Astrocyte (in vitro differentiated cells and primary cell): Measurements from ENCODE around the gene CD5L. TPM values are rescaled to one million over a fixed set of nuclear protein-coding genes. Genes with fewer than 3 reads are reported as not detected.

ENCODE experiments used
- DNase-seq: peaks from one replicate; pipeline ENCODE4 v3.0.0-alpha.2; 2010; ENCODE audit warnings: low read depth
- FAIRE-seq: peaks from 2 replicates; lab custom pipeline; 2011; peaks lifted over from hg19 to GRCh38; lab: Jason Lieb, UNC
- H2AFZ ChIP-seq: 2 replicates; pipeline ENCODE4 v1.6.0; 2012; ENCODE audit warnings: low read depth, low read length, inconsistent platforms
- H3K27ac ChIP-seq: 2 replicates; pipeline ENCODE4 v1.5.1; 2011; ENCODE audit warnings: low read depth, low read length, inconsistent platforms
- H3K27me3 ChIP-seq: 2 replicates; pipeline ENCODE4 v1.6.0; 2011; ENCODE audit warnings: low read length, inconsistent platforms; ENCODE audit not compliant: insufficient read depth
- H3K36me3 ChIP-seq: 2 replicates; pipeline ENCODE4 v1.5.1; 2011; ENCODE audit warnings: low read length, inconsistent platforms; ENCODE audit not compliant: insufficient read depth
- H3K4me1 ChIP-seq: 2 replicates; pipeline ENCODE4 v1.5.1; 2011; ENCODE audit warnings: low read length, inconsistent platforms; ENCODE audit not compliant: insufficient read depth
- H3K4me2 ChIP-seq: 2 replicates; pipeline ENCODE4 v1.6.0; 2012; ENCODE audit warnings: low read length, inconsistent platforms
- H3K4me3 ChIP-seq: 2 replicates; pipeline ENCODE4 v1.5.1; 2011; ENCODE audit warnings: low read depth, mild to moderate bottlenecking, low read length, inconsistent platforms; ENCODE audit not compliant: insufficient read depth
- H3K79me2 ChIP-seq: 2 replicates; pipeline ENCODE4 v1.6.0; 2012; ENCODE audit warnings: mild to moderate bottlenecking, low read length, inconsistent platforms; ENCODE audit not compliant: insufficient read depth
- H3K9ac ChIP-seq: 2 replicates; pipeline ENCODE4 v1.6.0; 2012; ENCODE audit warnings: mild to moderate bottlenecking, low read length, inconsistent platforms
- H3K9me3 ChIP-seq: 2 replicates; pipeline ENCODE4 v1.5.1; 2012; ENCODE audit warnings: low read depth, mild to moderate bottlenecking, low read length, inconsistent platforms; ENCODE audit not compliant: insufficient read depth
- H4K20me1 ChIP-seq: 2 replicates; pipeline ENCODE4 v1.6.0; 2012; ENCODE audit warnings: low read length, inconsistent platforms; ENCODE audit not compliant: insufficient read depth
- H3K27ac Mint-ChIP-seq: one replicate; pipeline ENCODE4 v1.8.0; 2021; ENCODE audit warnings: mild to moderate bottlenecking, mixed read lengths; ENCODE audit not compliant: unreplicated experiment
- H3K27me3 Mint-ChIP-seq: one replicate; pipeline ENCODE4 v1.8.0; 2021; ENCODE audit warnings: low read depth, mixed read lengths; ENCODE audit not compliant: unreplicated experiment
- H3K36me3 Mint-ChIP-seq: one replicate; pipeline ENCODE4 v1.8.0; 2021; ENCODE audit warnings: low read depth, mixed read lengths; ENCODE audit not compliant: unreplicated experiment
- H3K4me1 Mint-ChIP-seq: one replicate; pipeline ENCODE4 v1.8.0; 2021; ENCODE audit warnings: low read depth, mixed read lengths; ENCODE audit not compliant: unreplicated experiment
- H3K4me3 Mint-ChIP-seq: one replicate; pipeline ENCODE4 v1.8.0; 2021; ENCODE audit warnings: mild to moderate bottlenecking, moderate library complexity, mixed read lengths; ENCODE audit not compliant: unreplicated experiment
- H3K9me3 Mint-ChIP-seq: one replicate; pipeline ENCODE4 v1.8.0; 2021; ENCODE audit warnings: mild to moderate bottlenecking, mixed read lengths; ENCODE audit not compliant: unreplicated experiment
- CTCF ChIP-seq: IDR thresholded peaks from 2 replicates; pipeline ENCODE4 v1.5.1; 2011; ENCODE audit warnings: low read depth, mild to moderate bottlenecking, inconsistent platforms, low read length, moderate library complexity; ENCODE audit not compliant: insufficient read depth
- EZH2 ChIP-seq: IDR thresholded peaks from 2 replicates; pipeline ENCODE4 v1.6.1; 2012; ENCODE audit warnings: mild to moderate bottlenecking, low read length, inconsistent platforms; ENCODE audit not compliant: insufficient read depth
- total RNA-seq: library from RNA; stranded (reverse); gene quantifications from 2 replicates; pipeline ENCODE4 v1.2.1, GENCODE V29; 2021

Gene CD5L
- total RNA-seq, 1 donor from 2014 or later = not detected

- H3K27ac Mint-ChIP-seq = no peak overlapping the region
- no peak overlapping the region for H3K4me2 ChIP-seq
- no peak overlapping the region for H3K9ac ChIP-seq
- H3K9me3 ChIP-seq = no peaks in the 10 kb centered on the region
- H4K20me1 ChIP-seq = no peaks in the 10 kb centered on the region
- no peaks in the 10 kb centered on the region for H3K4me1 Mint-ChIP-seq
- TF ChIP-seq CTCF (no peak), EZH2 (no peak)
- H3K27me3 Mint-ChIP-seq = peaks cover 2% of the 10 kb centered on the region
- H3K4me1 ChIP-seq = no peaks in the 10 kb centered on the region
- no peak overlapping the region for H3K27ac ChIP-seq
- no peaks in the 10 kb centered on the region for H3K36me3 ChIP-seq
- no peaks in the 10 kb centered on the region for H3K79me2 ChIP-seq
- H3K9me3 Mint-ChIP-seq = no peaks in the 10 kb centered on the region
- H3K36me3 Mint-ChIP-seq = no peaks in the 10 kb centered on the region
- FAIRE-seq = no peak
- H3K4me3 ChIP-seq = no peak overlapping the region
- no peaks in the 10 kb centered on the region for H3K27me3 ChIP-seq
- DNase-seq = no peak
- H2AFZ ChIP-seq = no peak overlapping the region
- H3K4me3 Mint-ChIP-seq = no peak overlapping the region
Measured at GRCh38 chr1:157781048-157781447, 60.6 kb downstream of the CD5L start.

Other genes starting within 250 kb of the CD5L start
- 0.48 TPM in 1 of 2 replicates, not detected in the other for gene FCRL4, start 243.7 kb downstream of the CD5L start, total RNA-seq
- gene FCRL3, start 141.0 kb downstream of the CD5L start, total RNA-seq = not detected in 2 replicates
- not detected in 2 replicates for gene FCRL2, start 64.7 kb downstream of the CD5L start, total RNA-seq
- gene FCRL1, start 21.7 kb downstream of the CD5L start, total RNA-seq = not detected in 2 replicates
- gene KIRREL1, start 151.8 kb upstream of the CD5L start, total RNA-seq = 195 and 231 TPM in 2 replicates